Panc1 (cell line): Measurements from ENCODE around the gene RNF145.

Source experiments
- CTCF ChIP-seq: fragments of 450-650 bp; IDR thresholded peaks from 2 replicates; pipeline ENCODE4 v1.5.1; 2017; ENCODE audit warnings: mild to moderate bottlenecking
- POLR2AphosphoS5 ChIP-seq: IDR thresholded peaks from 2 replicates; pipeline ENCODE4 v1.6.1; 2012; ENCODE audit warnings: mild to moderate bottlenecking, low read depth, low read length, moderate library complexity
- REST ChIP-seq, 2 experiments: IDR thresholded peaks; 2 replicates each; pipeline ENCODE4 v1.6.1; 2011 to 2012; ENCODE audit warnings: low read depth in 2 of 2, control low read depth in 1 of 2, low read length in 1 of 2, mild to moderate bottlenecking in 1 of 2, moderate library complexity in 1 of 2; ENCODE audit not compliant: insufficient read depth in 1 of 2
- TCF7L2 ChIP-seq: IDR thresholded peaks from 2 replicates; pipeline ENCODE4 v1.6.1; 2011; ENCODE audit warnings: mild to moderate bottlenecking, low read depth, low read length, inconsistent platforms

GRCh38 chr5:159179529-159180305 is 29.6 kb downstream of the RNF145 start:
- TF ChIP-seq CTCF = no peak
- TF ChIP-seq POLR2AphosphoS5 = no peak
- no peak for TF ChIP-seq REST (IDR thresholded peaks at IDR 0.05; ENCODE audit: insufficient read depth in 1 of 2, low read depth in 2 of 2, low read length in 1 of 2)
- no peak for TF ChIP-seq TCF7L2
